Ishikawa (cell line): ENCODE data around the gene TRPC4AP.

ENCODE experiments used
- CEBPB ChIP-seq: IDR thresholded peaks from 2 replicates; pipeline ENCODE4 v1.6.1; 2012
- CREB1 ChIP-seq: IDR thresholded peaks from 2 replicates; pipeline ENCODE4 v1.6.1; 2012; ENCODE audit warnings: low read depth
- EGR1 ChIP-seq: IDR thresholded peaks from 2 replicates; pipeline ENCODE4 v1.6.1; 2012
- EP300 ChIP-seq: IDR thresholded peaks from 2 replicates; pipeline ENCODE4 v1.6.1; 2012; ENCODE audit warnings: borderline replicate concordance
- FOXM1 ChIP-seq: IDR thresholded peaks from 2 replicates; pipeline ENCODE4 v1.6.1; 2012; ENCODE audit warnings: low read depth, borderline replicate concordance
- NFIC ChIP-seq: IDR thresholded peaks from 2 replicates; pipeline ENCODE4 v1.6.1; 2012
- RAD21 ChIP-seq: IDR thresholded peaks from 2 replicates; pipeline ENCODE4 v1.6.1; 2012; ENCODE audit warnings: low read depth
- REST ChIP-seq: IDR thresholded peaks from 2 replicates; pipeline ENCODE4 v1.6.1; 2012; ENCODE audit warnings: low read depth, mild to moderate bottlenecking
- TAF1 ChIP-seq: IDR thresholded peaks from 2 replicates; pipeline ENCODE4 v1.6.1; 2012; ENCODE audit warnings: low read depth, mild to moderate bottlenecking
- TCF12 ChIP-seq: IDR thresholded peaks from 2 replicates; pipeline ENCODE4 v1.6.1; 2012; ENCODE audit warnings: low read depth
- TEAD4 ChIP-seq: IDR thresholded peaks from 2 replicates; pipeline ENCODE4 v1.6.1; 2012
- YY1 ChIP-seq: IDR thresholded peaks from 2 replicates; pipeline ENCODE4 v1.6.1; 2012; ENCODE audit warnings: low read depth
- ZBTB7A ChIP-seq: IDR thresholded peaks from 2 replicates; pipeline ENCODE4 v1.6.1; 2012; ENCODE audit warnings: low read depth
- TF ChIP-seq, protein P1 (sequence below): IDR thresholded peaks from 2 replicates; pipeline ENCODE4 v1.6.1; 2012
- TF ChIP-seq, protein P2 (sequence below): IDR thresholded peaks from 2 replicates; pipeline ENCODE4 v1.6.1; 2012

TRPC4AP gene

DNA sequence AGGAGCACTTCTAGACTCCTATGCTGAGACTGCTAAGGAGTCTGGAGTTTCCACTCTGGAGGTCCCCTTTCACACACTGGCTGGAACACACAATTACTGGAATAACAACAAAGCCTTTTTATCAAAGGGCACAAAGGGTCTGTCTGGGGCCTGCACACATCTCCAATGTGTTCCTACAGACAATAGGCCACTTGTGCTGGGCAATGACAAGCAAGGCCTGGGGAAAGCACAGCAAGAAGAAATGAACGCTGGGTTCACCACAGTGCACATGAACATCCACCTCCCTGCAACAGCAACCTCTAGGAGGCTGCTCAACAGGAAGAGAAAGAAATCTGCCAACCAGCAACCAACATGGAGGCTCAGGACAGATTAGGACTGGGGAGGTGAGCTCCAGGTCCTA, 43.9 kb downstream of the TRPC4AP start:
- no peak for TF ChIP-seq TCF12
- TF ChIP-seq, protein P1, sequence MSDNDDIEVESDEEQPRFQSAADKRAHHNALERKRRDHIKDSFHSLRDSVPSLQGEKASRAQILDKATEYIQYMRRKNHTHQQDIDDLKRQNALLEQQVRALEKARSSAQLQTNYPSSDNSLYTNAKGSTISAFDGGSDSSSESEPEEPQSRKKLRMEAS: no peak
- TF ChIP-seq CEBPB: no peak
- TF ChIP-seq CREB1: no peak

DNA sequence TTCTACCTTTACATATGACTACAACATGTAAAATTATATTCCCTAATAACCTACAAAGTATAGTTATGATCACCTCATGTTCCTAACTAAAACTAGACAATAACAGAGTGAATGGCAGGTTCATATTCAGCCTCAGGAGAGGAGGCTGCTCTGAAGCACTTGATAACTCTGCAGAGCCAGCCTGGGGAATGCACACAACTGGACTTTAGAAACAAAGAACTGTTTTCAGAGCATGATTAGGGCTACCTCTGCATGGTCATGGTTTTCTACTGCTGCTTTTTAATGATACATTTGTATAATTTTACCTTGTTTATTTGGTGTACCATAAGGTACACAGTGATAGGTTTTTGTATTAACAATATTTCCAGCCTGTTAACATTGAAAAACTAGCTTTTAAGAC, 50.3 kb downstream of the TRPC4AP start:
- TF ChIP-seq CREB1 (no peak), RAD21 (no peak), YY1 (no peak), TEAD4 (no peak), CEBPB (no peak), TCF12 (no peak), TAF1 (no peak), EGR1 (no peak)

- TF ChIP-seq CEBPB: no peak
- TF ChIP-seq YY1: no peak
- TF ChIP-seq EGR1: no peak
- TF ChIP-seq RAD21: no peak
- TF ChIP-seq, protein P2, sequence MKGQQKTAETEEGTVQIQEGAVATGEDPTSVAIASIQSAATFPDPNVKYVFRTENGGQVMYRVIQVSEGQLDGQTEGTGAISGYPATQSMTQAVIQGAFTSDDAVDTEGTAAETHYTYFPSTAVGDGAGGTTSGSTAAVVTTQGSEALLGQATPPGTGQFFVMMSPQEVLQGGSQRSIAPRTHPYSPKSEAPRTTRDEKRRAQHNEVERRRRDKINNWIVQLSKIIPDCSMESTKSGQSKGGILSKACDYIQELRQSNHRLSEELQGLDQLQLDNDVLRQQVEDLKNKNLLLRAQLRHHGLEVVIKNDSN: no peak
- TF ChIP-seq NFIC: no peak
- TF ChIP-seq TCF12: no peak
- no peak for TF ChIP-seq TAF1
- TF ChIP-seq FOXM1: no peak
- no peak for TF ChIP-seq REST
- TF ChIP-seq, protein P1: no peak
- TF ChIP-seq ZBTB7A: no peak
- no peak for TF ChIP-seq CREB1
- no peak for TF ChIP-seq EP300
- no peak for TF ChIP-seq TEAD4
Measured at GRCh38 chr20:35040646-35041045, 52.0 kb downstream of the TRPC4AP start.

DNA sequence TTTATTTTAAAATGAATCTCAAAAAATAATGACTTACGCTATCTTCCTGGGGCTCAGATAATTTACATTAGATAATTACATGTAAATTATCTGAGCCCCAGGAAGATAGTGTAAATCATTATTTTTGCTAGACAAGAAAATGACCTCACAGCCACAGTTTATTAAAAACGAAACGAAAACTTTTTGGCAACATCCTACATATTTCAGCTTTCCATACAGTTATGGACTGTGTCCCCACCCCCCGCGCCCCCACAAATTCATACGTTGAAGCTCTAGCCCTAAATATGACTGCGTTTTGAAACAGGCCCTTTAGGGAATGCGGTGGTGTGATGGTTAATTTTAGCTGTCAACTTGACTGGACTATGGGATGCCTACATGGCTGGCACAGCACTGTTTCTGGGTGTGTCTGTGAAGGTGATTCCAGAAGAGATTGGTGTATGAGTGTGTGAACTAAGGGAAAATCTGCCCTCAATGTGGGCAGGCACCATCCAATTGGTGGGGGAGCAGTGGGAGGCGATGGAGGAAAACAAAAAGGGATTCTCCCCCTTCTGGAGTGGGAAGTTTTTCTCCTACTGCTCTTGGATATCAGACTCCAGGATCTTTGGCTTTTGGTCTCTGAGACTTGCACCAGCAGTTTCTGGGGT, 52.6 kb downstream of the TRPC4AP start:
- TF ChIP-seq, protein P1: no peak
- TF ChIP-seq, protein P2: no peak
- TF ChIP-seq REST: no peak
- no peak for TF ChIP-seq TCF12
- TF ChIP-seq EGR1: no peak
- TF ChIP-seq RAD21: no peak

GRCh38 chr20:35039146-35039545, 53.5 kb downstream of the TRPC4AP start:
- TF ChIP-seq, protein P2: no peak
- TF ChIP-seq TAF1 (no peak), CREB1 (no peak), FOXM1 (no peak), TEAD4 (no peak), YY1 (no peak), RAD21 (no peak)

DNA sequence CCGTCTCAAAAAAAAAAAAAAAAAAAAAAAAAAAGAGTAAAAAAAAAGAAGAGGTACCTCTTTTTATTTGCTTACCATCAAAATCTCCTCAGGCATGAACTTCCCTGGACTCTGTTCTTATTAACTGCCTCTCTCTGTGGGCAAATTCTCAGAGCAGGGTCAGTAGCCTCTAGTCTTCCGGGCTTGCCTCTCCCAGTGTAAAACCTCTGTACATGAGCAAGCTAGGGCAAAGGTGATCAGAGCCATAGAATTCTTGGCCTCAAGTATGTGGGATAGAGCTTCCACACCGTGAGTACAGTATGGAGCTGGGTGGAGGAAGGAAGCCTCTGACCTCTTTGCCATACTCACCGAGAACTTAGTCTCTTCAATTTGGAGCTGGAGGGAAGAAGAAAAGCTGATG, 58.5 kb downstream of the TRPC4AP start:
- TF ChIP-seq NFIC: no peak
- TF ChIP-seq TCF12: no peak
- no peak for TF ChIP-seq TAF1
